Limb (tissue), 2 donors: ENCODE results near the gene MNX1.

Source experiments
- DNase-seq, 2 donors: peaks; one replicate each; pipeline ENCODE4 v3.0.0-alpha.2; 2016; ENCODE audit errors: extremely low spot score in 2 of 2

MNX1 gene

DNA sequence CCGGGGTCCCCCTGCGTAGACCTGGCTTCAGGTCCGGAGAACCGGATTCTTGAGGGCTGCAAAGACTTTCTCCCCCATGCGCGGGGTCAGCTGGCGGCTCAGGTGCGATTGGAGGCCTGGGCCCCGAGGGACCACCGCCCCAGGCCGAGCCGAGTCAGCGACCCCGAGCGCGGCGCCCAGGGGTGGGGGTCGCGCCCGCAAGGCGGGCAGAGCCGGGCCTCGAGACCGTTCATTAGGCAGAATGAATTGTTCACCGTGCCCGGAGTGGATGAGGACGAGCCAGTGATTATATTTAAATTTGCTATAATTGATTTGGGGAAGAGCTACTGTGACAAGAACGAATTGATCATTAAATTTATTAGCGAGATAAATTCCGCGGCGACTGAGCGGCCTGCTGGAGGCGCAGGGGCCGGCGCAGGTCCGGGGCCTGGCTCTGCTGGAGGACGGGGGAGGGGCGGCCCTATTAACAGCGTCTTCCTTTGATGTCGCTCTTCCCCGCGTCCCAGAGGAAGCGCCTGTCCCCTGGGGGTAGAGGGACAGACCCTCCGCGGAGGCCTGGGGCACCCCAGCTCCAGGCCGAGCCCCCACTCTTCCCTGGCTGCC, 7.5 kb downstream of the MNX1 start:
- peak in 1 of 2 donors; percentile 41 for DNase-seq

DNA sequence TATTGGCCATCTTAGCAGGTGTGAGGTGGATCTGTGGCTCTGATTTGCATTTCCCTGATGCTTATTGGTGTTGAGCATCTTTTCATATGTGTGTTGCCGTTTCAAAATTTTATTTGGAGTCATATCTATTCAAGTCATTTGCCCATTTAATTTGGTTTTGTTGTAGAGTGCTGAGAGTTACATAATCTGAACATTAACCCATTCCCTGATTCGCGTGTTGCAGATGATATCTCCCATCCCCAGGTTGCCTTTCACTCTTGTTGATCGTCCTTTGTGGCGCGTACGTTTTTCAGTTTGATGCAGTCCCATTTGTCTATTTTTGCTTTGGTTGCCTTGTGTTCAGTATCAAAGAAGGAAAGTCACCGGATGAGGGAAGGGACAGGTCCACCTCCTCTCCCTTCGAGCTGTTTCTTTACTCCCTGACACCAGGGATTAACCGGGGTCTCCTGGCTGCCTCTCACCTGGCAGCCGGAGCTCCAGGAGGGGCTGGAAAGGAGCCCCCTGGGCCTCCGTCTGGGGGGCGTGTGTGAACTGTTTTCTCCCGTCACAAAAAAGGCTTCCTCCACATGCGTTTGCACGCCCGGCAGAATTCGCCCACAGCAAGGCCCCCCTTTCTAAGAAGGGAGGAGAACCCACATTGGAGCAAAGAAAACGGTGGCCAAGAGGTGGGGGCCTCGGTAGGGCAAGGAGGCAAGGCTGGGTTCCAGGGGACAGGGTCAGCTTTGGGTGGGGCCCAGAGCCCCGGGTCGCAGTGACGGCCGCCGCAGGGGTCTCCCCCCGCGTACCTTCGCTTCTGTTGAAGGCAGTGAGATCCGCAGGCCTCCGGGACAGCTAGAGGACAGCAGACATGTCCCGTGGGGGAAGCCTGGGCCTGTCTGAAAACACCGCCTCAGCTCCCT, 8.3 kb downstream of the MNX1 start:
- DNase-seq: no peak

DNA sequence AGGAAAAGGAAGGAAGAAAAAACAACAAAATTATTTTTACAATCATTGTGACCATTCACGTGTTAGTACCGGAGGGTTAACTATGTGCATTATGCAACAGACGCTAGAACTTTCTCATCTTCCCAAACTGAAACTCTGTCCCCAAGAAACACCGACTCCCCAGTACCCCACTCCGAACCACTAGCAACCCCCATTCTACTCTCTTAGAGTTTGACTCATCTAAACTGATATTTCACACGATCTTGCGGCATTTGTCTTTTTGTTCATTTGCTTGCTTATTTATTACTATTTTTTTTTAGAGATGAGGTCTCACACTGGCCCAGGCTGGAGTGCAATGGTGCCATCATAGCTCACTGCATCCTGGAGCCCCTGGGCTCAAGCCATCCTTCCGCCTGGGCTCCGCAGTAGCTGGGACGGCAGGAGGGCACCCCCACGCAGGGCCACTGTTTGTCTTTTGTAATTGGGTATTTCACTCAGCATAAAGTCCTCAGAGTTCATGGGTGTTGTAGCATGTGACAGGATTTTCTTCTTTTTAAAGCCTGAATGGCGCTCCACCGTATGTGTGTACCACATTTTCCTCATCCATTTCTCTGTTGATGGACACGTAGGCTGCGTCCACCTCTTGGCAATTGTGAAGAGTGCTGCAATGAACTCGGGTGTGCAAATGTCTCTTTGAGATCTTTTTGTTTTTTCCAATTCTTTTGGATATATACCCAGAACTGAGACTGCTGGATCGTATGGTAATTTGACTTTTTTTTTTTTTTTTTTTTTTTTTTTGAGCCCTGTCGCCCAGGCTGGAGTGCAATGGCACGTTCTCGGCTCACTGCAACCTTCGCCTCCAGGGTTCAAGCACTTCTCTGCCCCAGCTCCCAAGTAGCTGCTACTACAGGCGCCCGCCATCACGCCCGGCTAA, 9.5 kb downstream of the MNX1 start:
- DNase-seq: no peak

DNA sequence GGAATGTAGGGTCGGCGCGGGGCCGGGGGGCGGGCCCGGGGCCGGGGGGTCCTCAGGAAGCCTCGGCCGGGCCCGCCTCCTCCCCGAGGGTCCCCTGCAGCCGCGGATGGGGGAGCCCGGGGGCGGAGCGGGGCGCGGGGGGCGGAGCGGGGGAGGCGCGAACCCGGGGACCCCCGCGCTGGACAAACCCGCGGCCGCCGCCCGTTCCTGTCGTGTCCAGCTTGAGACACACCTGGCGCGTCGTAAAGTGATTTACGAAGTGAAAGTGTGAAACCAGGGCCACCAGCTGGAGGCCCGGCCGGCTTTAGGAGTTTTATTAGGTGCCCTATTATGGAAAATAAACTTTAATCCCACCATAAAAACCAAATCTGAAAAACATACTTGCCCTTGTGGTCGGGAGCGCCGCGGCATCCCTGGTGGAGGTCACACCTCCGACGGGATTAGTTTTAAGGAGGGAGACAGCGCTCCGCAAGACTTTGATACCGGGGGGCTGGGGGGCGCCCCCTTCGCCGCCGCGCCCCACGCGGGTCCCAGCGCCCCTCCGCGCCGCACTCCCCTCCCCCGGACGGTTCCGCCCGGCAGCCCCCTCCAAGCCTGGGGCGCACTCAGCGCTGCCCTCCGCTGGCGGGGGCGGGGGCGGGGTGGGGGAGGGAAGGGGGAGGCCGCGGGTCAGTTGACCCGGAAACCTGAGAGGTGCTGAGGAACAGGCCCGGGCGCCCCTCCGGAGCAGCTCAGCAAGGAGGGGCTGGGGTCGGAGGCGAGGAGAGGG, 10.3 kb downstream of the MNX1 start:
- no peak for DNase-seq

DNA sequence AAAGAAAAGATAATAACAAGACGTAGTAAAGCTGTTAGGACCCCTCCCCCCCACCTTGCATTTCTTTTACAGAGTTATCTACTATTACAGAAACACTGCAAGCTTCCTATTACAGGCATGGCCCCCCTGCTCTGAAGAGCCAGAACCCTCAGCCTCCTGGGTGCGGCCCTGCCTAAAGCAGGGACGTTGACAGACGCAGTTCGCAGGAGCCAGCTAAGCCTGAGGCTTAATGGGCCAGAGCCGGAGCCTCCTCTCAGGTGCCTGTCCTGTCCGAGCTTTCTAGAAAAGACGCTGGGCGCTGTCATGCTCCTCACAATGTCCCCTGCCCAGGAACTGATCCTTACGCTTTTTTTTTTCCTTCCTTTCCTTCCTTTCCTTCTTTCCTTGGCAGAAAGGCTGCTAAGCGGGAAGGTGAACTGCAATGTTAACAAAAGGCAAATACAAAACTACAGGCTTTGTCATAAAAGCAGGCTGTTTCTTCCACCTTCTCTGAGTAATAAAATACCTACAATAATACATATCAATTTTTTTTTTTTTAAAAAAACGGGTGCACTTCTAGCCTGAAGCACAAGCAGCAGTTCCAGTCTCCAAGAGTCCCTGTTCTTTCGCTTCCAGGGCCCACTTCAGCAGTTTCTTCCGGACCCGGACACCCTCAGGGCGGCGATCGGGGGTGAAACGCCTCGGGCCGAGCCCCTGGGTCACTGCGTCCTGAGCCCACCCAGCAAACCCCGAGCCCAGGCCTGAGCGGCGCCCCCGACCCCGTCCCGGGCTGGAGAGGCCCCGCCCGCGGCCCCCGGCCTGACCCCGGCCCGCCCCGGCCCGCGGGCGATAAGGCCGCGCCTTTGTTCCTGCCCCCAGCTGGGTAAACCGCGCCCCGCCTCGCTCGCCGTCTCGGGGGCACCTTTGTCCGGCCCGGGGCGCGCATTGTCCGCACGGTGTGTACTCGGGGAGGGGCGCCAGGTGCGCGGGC, 11.2 kb downstream of the MNX1 start:
- no peak for DNase-seq

DNA sequence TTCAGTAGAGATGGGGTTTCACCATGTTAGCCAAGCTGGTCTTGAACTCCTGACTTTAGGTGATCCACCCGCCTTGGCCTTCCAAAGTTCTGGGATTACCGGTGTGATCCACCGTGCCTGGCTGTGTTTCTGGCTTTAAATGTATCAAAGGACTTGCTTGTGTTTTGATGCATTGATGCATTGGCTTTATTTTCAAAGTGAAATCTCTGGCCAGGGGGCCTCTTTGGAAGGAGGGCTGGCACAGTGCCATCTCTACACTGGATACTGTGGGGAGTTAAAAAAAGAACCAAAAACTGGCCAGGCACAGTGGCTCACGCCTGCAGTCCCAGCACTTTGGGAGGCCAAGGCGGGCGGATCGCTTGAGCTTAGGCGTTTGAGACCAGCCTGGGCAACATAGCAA, 16.0 kb downstream of the MNX1 start:
- no peak for DNase-seq

DNA sequence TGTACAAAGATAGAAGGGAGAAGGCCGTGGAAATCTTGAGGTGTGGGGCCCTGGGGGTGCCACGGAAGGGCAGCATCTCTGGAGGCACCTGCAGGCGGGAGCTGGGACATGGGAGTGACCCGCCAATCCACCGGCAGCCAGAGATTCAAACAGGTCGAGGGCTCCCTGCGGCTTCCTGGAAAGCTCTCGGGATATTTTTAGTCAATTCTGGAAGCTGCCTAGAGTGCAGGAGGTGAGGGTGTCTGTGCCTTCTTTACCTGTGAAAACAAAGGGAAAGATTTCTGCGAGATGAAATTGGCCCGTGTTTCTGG, 16.6 kb downstream of the MNX1 start:
- no peak for DNase-seq

DNA sequence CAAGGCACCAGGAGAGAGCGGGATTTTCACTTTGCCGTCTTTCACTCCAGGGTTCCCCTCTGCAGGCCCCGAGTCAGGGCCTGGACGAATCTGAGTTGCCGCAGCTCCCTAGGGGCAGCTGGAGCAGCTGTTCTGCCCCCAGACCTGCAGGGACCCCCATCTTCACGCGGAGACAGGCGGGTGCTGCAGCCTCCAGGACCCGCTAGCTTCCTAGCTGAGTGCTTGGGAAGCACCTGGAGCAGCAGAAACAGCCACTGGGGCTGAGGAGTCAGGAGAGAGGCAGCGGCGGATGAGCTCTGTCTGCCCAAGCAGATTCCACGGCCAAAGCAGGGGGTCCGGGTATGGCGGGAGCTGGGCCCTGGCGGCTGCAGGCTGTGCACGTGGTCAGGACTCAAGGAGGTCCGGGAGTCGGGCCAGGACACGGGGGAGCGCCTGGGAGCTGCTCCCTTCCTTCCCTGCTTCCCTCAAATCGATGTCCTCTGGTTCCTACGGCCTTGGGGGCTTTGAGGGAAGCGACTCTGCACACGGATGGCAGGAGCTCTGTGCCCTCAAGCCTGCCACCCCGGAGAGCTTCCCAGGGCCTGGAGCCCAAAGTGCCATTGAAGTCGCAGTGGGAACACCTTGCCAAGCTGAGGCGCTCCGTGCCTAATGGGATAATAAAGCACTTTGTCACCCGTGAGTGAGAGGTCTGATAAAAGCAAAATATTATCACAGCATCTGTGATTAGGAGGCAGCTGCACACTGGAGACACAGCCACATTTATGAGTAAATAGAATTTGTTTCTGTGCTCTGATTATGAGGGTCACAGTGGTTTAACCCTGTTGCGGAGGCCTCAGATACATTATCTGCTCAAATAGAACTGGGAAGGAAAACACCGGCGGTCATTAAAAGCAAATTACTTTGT, 17.2 kb downstream of the MNX1 start:
- DNase-seq: no peak

DNA sequence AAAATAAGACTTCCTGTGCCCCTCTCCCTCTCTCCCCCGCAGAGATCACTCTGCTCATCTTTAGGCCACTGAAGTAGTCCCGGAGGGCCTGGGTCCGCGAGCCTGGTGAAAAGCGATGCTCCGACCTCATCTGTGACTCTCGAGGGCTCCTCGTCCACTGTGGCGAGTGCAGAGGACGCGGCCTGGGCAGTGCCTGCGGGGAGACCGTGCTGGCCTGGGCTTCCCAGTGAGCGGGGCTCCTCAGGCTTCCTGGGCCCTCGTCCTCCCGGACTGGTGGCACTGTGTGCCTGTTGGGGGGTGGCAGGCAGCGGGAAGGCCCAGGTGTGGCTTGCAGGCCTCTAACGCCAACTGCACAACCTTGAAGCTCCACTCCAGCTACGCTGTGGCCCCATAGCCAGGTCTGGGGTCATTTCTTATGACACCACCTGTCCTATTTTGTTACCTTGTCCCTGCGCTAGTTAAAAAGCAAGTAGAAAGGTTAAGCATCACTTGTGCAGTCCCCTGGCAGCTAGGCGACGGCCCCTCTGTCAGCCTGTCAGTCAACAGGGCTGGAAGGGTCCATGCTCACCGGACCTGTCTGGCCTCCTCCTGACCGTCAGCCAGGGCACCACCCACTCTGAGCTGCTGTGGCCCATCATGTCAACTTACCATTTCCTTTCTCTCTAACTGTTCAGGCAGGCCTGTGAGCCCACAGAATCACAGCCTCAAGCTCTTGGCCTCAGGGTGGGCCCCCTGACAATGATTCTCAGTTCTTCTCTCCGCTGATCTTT, 20.5 kb downstream of the MNX1 start:
- no peak for DNase-seq

DNA sequence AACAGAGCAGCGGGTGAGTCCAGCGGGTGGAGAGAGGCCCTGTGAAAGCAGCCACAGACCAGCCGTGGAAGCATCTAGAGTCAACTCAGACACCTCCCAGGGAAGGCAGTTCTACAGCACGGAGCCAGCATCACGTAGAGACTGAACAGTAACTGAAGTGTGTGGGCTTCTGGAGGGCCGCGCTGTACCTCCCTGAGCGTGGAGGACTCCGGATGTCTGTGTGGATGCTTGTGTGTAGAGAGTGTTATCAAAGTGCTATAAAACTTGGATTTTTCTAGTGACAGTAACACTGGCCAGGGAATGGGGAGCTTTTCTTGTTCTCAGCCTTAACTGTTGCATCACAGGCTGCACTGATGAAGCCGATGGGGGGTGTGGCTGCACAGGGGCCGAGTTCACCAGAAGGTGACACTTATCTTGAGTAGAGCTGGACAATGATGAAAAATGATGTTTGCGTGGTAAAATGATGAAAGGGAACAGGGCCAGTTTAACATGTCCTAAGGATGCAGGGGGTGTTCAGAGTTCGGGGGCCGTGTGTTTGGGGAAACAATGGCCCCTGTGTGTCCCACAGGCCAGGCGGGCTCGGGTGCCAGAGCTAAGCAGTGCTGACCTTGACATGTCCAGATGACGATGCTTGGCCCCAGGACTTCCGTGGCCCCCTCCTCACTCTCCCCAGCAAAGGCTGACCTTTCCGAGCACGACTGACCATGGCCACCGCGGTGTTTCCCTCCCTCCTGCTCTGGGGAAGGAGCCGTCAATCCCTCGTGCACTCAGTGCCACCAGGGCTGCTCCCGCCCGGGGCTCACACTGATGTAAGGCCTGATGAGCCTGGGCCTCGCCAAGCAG, 21.9 kb downstream of the MNX1 start:
- no peak for DNase-seq

DNA sequence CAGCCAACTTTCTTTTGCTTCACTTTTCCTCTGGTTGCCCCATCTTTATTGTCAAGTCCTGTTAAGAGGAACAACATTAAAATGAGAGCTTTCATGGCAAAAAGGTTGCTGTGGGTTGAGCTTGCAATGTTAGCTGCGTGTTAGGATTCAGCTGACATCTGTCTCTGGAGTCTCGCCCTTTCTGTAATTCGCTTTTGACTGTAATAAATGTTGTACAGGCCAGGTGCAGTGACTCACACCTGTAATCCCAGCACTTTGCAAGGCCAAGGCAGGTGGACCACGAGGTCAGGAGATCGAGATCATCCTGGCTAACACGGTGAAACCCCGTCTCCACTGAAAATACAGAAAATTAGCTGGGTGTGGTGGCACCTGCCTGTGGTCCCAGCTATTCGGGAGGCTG, 24.1 kb downstream of the MNX1 start:
- DNase-seq: no peak

DNA sequence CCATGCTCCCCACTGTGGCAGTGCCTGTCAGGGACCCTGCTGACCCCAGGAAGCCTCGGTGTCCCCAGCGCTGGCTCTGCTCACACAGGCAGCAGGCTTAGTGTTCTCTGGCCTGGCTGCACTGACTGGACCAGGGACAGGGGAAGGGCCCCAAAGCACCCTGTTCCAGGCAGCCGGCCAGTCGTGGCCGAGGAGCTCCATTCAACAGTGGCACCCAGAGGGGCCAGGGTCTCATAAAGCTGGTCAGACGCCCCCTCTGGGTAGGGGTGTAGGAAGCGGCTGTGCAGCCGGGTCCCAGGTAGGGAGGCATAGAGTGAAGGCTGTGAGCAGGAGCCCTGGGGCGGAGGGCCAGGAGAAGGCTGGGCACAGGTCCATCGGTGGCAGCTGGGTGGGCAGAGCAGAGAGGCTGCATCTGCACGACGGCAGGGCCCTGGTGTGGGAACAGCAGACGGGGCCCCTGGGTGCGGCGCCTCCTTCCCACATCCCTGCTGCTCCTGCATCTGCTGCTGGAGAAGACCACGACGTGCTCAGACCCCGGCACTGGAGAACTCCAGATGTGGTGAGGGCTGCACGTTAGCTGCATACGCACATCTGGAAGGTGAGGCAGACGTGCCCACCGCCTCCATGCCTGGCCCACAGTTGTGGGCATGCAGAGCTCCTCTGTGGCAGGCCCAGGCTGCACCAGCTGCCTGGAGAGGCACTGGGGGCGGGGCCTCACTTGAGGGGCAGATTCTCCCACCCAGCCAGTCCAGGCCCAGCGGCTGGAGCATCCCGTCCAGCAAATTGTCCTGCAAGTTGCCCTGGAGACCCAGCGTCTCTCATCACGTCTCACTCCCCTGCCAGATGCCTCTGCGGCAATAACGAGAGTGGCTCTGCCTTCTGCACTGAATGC, 25.1 kb downstream of the MNX1 start:
- DNase-seq: no peak

DNA sequence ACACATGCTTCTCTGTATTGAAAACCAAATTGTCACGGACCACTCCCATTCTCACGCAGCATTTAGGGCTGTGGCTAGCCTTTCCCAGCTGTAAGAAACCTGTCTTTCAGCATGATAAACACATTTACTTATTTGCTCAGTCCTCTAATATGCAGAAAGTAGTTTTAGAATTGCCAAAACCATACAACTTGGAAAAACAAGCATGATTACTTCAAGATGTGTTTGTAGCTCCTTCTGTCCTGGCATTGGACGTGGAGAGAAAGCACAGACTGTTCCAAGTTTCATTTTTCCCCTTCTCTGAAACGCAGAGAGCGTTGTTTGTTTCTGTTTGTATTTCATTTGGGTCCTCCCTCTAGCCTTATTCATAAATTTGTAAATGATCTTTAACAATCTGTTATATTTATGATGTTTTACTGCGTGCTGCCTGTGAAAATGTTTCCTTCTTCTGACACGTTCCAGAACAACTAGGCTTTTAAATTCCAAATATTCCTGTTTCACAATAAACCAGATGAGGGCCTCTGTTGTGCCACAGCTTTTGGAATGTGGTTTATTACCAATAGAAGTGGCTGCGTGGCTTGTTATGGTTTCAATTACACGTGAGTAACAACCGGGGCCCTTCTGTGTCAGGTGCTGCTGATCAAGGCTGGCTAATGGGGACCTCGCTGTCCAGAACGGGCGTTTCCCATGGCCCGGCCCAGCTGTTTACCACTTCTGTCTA, 26.1 kb downstream of the MNX1 start:
- DNase-seq: peak in 1 of 2 donors; percentile 57

DNA sequence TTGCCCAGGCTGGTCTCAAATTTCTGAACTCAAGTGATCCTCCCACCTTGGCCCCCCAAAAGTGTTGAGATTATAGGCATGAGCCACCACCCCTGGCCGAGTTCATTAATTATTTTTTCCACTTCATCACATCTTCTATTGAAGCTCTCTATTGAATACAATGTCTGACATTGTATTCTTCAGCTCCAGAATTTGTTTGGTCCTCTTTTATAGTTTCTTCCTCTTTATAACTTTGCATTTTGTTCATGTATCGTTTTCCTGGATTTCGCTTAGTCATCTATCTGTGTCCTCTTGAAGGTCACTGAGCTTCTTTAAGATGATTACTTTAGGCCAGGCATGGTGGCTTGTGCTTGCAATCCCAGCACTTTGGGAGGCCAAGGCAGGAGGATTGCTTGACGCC, 30.8 kb downstream of the MNX1 start:
- DNase-seq: no peak

DNA sequence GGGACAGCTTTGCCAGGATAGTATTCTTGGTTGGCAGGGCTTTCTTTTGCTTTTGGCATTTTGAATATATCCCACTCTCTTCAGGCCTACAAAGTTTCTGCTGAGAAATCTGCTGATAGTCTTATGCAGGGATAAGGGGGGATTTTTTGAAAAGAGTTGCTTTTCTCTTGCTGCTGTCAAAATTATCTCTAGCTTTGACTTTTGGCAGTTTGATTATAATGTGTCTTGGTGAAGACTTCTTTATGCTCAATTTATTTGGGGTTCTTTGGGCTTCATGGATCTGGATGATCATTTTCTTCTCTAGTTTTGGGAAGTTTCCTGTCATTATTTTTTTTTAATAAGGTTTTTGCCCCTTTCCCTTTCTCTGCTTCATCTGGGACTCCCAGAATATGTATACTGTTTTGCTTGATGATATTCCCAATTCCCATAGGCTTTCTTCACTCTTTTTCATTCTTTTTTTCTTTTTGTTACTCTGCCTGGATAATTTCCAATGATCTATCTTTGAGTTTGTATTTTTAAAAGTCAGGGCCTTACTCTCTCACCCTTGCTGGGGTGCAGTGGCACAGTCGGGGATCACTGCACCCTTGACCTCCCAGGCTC, 31.4 kb downstream of the MNX1 start:
- DNase-seq: no peak
